COR-L47 (cell line): ENCODE measurements around the gene PLCXD3.

Source experiments
- DNase-seq: peaks from one replicate; lab custom pipeline; 2025; lab: John Stamatoyannopoulos, UW

Gene PLCXD3

GRCh38 chr5:41414598-41414997 is 95.8 kb downstream of the PLCXD3 start:
- DNase-seq, result no peak

- no peak for DNase-seq
Measured at GRCh38 chr5:41413074-41413473, 97.3 kb downstream of the PLCXD3 start.

- DNase-seq, result no peak
Measured at GRCh38 chr5:41412496-41412895, 97.9 kb downstream of the PLCXD3 start.

- no peak for DNase-seq
Measured at GRCh38 chr5:41410737-41411136, 99.7 kb downstream of the PLCXD3 start.

- DNase-seq, result no peak
Measured at GRCh38 chr5:41410307-41410706, 100.1 kb downstream of the PLCXD3 start.

- no peak for DNase-seq
Measured at GRCh38 chr5:41408676-41409443, 101.5 kb downstream of the PLCXD3 start.

GRCh38 chr5:41406936-41407335 is 103.5 kb downstream of the PLCXD3 start:
- no peak for DNase-seq

GRCh38 chr5:41406424-41406823 is 104.0 kb downstream of the PLCXD3 start:
- DNase-seq, result no peak

GRCh38 chr5:41404757-41405156 is 105.6 kb downstream of the PLCXD3 start:
- DNase-seq, result no peak

GRCh38 chr5:41403846-41404245 is 106.6 kb downstream of the PLCXD3 start:
- DNase-seq, result no peak

GRCh38 chr5:41402845-41403244 is 107.6 kb downstream of the PLCXD3 start:
- DNase-seq, result no peak

- no peak for DNase-seq
Measured at GRCh38 chr5:41399839-41400238, 110.6 kb downstream of the PLCXD3 start.

- DNase-seq, result no peak
Measured at GRCh38 chr5:41392016-41392415, 118.4 kb downstream of the PLCXD3 start.

GRCh38 chr5:41374631-41375030 is 135.8 kb downstream of the PLCXD3 start:
- DNase-seq, result no peak

GRCh38 chr5:41373230-41373629 is 137.2 kb downstream of the PLCXD3 start:
- no peak for DNase-seq

GRCh38 chr5:41371738-41372137 is 138.7 kb downstream of the PLCXD3 start:
- no peak for DNase-seq

- no peak for DNase-seq
Measured at GRCh38 chr5:41370482-41370881, 139.9 kb downstream of the PLCXD3 start.

GRCh38 chr5:41369799-41370198 is 140.6 kb downstream of the PLCXD3 start:
- no peak for DNase-seq

- DNase-seq, result no peak
Measured at GRCh38 chr5:41368158-41368557, 142.2 kb downstream of the PLCXD3 start.

GRCh38 chr5:41365369-41365768 is 145.0 kb downstream of the PLCXD3 start:
- DNase-seq, result no peak

- DNase-seq, result no peak
Measured at GRCh38 chr5:41364346-41364745, 146.1 kb downstream of the PLCXD3 start.

GRCh38 chr5:41363343-41363986 is 146.9 kb downstream of the PLCXD3 start:
- DNase-seq, result no peak

GRCh38 chr5:41356786-41357185 is 153.6 kb downstream of the PLCXD3 start:
- DNase-seq, result no peak

GRCh38 chr5:41349846-41350245 is 160.6 kb downstream of the PLCXD3 start:
- DNase-seq, result no peak
